ENCODE results near the gene BNIP3. TPM values are rescaled to one million over a fixed set of nuclear protein-coding genes. Genes with fewer than 3 reads are reported as not detected.

The BNIP3 gene
- total RNA-seq, 1 experiment from 2014 or later = 24.9 TPM

DNA sequence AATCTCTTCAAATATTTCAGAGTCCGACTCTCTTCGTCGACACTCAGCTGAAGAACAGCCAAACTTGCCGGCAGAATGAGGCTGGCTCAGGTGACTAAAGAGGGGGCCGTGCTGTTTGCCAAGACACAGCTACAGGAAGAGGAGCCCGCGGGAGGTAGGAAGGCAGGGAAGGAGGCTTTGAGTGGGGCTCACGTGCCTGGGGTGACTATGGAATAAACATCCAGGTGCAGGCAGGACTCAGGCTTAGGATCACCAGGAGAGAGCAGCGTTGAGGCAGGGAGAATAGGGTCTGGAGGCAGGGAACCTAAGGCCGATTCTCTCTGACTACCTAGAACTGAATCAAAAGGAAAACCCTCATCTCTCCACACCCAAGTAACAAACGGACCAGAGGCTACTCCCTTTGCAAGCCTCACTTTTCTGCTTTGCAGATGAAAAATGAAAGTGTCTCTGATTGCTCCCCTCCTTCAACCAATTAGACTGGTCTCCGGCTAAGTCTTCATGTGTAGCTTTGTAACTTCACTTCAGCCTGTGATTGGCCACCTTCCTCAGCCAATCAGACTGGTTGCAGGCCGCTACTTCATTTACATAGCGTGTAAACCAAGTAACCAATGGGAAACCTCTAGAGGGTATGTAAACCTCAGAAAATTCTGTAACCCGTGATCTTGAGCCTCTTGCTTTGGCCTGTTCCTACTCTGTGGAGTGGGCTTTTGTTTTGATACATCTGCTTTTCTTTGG is 19.7 kb upstream of the BNIP3 start:
- Histone ChIP-seq H3K36me3 (ENCODE audit: insufficient read depth, low read length, poor library complexity, severe bottlenecking) (no peaks in the 10 kb centered on the region), H3K4me1 (ENCODE audit: insufficient read depth, low read length, poor library complexity, severe bottlenecking) (peaks cover 6% of the 10 kb centered on the region), H3K9me3 (ENCODE audit: low read depth, low read length, poor library complexity, severe bottlenecking) (no peaks in the 10 kb centered on the region), H3K4me3 (ENCODE audit: low read depth, low read length, poor library complexity, severe bottlenecking) (peak overlapping the region; percentile 38), H3K27ac (ENCODE audit: low read depth, low read length, poor library complexity, severe bottlenecking) (no peak overlapping the region), H3K27me3 (replicated peaks; ENCODE audit: insufficient read depth, low read depth, low read length, poor library complexity) (no peaks in the 10 kb centered on the region)
- no peak for TF ChIP-seq EZH2 (IDR thresholded peaks at IDR 0.05; ENCODE audit: borderline replicate concordance, low read depth, low read length, poor library complexity, severe bottlenecking)
- TF ChIP-seq, protein P1, sequence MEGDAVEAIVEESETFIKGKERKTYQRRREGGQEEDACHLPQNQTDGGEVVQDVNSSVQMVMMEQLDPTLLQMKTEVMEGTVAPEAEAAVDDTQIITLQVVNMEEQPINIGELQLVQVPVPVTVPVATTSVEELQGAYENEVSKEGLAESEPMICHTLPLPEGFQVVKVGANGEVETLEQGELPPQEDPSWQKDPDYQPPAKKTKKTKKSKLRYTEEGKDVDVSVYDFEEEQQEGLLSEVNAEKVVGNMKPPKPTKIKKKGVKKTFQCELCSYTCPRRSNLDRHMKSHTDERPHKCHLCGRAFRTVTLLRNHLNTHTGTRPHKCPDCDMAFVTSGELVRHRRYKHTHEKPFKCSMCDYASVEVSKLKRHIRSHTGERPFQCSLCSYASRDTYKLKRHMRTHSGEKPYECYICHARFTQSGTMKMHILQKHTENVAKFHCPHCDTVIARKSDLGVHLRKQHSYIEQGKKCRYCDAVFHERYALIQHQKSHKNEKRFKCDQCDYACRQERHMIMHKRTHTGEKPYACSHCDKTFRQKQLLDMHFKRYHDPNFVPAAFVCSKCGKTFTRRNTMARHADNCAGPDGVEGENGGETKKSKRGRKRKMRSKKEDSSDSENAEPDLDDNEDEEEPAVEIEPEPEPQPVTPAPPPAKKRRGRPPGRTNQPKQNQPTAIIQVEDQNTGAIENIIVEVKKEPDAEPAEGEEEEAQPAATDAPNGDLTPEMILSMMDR (conservative IDR thresholded peaks at IDR 0.05; ENCODE audit: low read depth, low read length) = peak; percentile 29; the same call in 1 of the 2 replicates
- DNase-seq (ENCODE audit: low spot score) = peak; percentile 84
- CTCF ChIA-PET = no interaction called here
- intact Hi-C loops (cut with micrococcal nuclease; ENCODE audit: unreplicated experiment) = no loop called here
- POLR2A ChIA-PET (ENCODE audit: low non-redundant PET) = interaction anchor here (0.9 kb wide), 1 partner anchor 156 kb away, joined by 7 read pairs; no protein-coding TSS in a partner anchor
- BruUV-seq (replicated peaks) = no TSS peak

DNA sequence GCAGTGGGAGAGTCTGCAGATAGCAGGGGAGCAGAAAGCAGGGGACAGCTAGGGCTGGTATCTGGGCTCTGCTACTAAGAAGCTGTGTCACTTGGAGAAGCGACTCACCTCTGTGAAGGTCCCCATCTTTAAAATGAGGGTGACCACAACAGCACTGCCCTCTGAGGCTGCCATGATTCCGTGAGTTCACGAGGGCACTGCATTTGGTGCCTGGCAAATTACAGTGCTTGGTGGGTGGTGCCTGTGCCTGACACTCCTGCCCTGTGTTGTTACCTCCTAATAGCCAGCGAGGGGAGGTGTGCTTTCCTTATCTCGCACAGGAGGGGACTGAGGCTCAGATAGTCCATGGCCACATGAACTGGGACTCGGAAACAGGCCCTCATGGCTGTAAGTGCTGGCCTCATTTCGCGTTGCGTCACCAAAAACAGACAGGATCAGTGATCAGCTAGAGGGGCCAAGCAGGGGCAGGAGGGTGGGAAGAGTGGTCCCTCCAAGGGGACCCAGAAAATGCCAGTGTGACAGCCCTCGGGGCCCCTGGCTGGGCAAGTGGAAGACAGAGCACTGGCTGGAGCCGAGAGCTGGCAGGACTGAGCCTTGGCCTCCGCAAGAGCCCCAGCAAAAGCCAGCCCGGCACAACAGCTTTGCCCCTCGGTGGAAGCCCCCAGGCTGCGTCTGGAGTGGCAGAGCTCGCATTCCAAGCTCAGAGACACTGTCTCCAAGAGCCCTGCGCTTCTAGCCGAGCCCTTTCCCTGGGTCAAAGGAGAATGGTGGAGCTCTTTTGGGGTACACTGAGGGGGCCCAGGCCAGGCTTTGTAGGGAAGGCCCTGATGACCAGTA is 17.3 kb upstream of the BNIP3 start:
- Histone ChIP-seq H3K27me3 (replicated peaks; ENCODE audit: insufficient read depth, low read depth, low read length, poor library complexity) (no peaks in the 10 kb centered on the region), H3K4me3 (ENCODE audit: low read depth, low read length, poor library complexity, severe bottlenecking) (no peak overlapping the region), H3K9me3 (ENCODE audit: low read depth, low read length, poor library complexity, severe bottlenecking) (no peaks in the 10 kb centered on the region), H3K36me3 (ENCODE audit: insufficient read depth, low read length, poor library complexity, severe bottlenecking) (no peaks in the 10 kb centered on the region), H3K27ac (ENCODE audit: low read depth, low read length, poor library complexity, severe bottlenecking) (no peak overlapping the region), H3K4me1 (ENCODE audit: insufficient read depth, low read length, poor library complexity, severe bottlenecking) (peaks cover 6% of the 10 kb centered on the region)
- no TSS peak for BruUV-seq (replicated peaks)
- intact Hi-C loops (cut with micrococcal nuclease; ENCODE audit: unreplicated experiment) = no loop called here
- CTCF ChIA-PET = no interaction called here
- POLR2A ChIA-PET (ENCODE audit: low non-redundant PET) = no interaction called here
- TF ChIP-seq EZH2 (IDR thresholded peaks at IDR 0.05; ENCODE audit: borderline replicate concordance, low read depth, low read length, poor library complexity, severe bottlenecking) = no peak
- TF ChIP-seq, protein P1 (conservative IDR thresholded peaks at IDR 0.05; ENCODE audit: low read depth, low read length) = no peak
- DNase-seq (ENCODE audit: low spot score) = no peak

DNA sequence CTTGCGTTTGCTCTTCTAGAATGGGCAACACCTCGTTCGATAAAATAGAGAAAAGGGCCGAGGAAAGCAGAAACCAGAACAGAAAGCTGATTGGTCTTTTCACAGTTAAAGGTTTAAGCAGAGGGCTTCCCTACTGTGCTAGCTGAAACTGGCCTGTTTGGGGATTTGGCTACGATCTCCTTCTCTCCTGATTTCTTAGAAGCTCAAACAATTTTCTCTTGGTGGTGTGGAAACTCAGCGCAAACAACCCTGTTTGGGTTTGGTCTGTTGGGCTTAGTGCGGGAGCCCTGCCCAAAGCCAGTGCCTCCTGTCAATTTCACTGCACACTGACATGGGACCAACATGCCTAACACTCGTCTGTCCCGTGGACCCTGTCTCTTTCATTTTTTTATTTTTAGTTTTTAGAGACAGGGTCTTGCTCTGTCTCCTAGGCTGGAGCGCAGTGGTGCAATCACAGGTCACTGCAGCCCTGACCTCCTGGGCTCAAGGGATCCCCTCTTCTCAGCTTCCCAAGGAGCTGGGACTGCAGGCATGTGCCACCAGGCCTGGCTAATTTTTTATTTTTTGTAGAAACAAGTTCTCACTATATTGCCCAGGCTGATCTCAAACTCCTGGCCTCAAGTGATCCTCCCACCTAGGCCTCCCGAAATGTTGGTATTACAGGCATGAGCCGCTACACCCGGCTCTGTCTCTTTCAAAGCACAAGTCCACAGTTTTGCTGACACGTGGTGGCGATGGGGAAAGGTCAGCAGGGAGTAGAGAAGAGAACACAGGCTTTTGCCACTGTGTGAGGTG is 16.5 kb upstream of the BNIP3 start:
- no peaks in the 10 kb centered on the region for H3K27me3 ChIP-seq (replicated peaks; ENCODE audit: insufficient read depth, low read depth, low read length, poor library complexity)
- H3K4me3 ChIP-seq (ENCODE audit: low read depth, low read length, poor library complexity, severe bottlenecking) = no peak overlapping the region
- ChIA-PET CTCF (no interaction called here), POLR2A (ENCODE audit: low non-redundant PET) (no interaction called here)
- intact Hi-C loops (cut with micrococcal nuclease; ENCODE audit: unreplicated experiment) = no loop called here
- no peak overlapping the region for H3K27ac ChIP-seq (ENCODE audit: low read depth, low read length, poor library complexity, severe bottlenecking)
- H3K9me3 ChIP-seq (ENCODE audit: low read depth, low read length, poor library complexity, severe bottlenecking) = no peaks in the 10 kb centered on the region
- peaks cover 6% of the 10 kb centered on the region for H3K4me1 ChIP-seq (ENCODE audit: insufficient read depth, low read length, poor library complexity, severe bottlenecking)
- no peaks in the 10 kb centered on the region for H3K36me3 ChIP-seq (ENCODE audit: insufficient read depth, low read length, poor library complexity, severe bottlenecking)
- TF ChIP-seq, protein P1 (conservative IDR thresholded peaks at IDR 0.05; ENCODE audit: low read depth, low read length) = no peak
- no peak for TF ChIP-seq EZH2 (IDR thresholded peaks at IDR 0.05; ENCODE audit: borderline replicate concordance, low read depth, low read length, poor library complexity, severe bottlenecking)
- no TSS peak for BruUV-seq (replicated peaks)
- no peak for DNase-seq (ENCODE audit: low spot score)

All from A673 (cell line).